ENCODE results near the gene TTC32.

DNA sequence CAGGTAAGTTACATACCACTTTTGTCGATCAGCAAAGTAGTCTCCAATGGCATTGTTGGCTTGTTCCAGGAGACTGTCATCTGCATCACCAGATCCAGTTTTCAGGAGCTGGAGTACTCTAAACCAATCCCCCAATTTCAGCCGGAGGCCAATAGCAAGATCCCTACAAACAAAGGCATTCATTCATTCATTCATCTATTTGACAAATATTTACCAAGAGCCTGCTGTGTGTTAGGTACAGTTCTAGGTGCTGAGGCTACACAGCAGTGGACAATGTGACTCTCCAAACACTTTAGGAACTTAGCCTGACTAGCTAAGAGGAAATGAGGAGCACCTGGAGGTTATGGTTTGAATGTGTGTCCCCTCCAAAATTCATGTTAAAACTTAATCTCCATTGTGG, 34.4 kb upstream of the TTC32 start:
- TF ChIP-seq CTCF (IDR thresholded peaks at IDR 0.05) (no peak), POLR2AphosphoS5 (IDR thresholded peaks at IDR 0.05) (no peak)

Measured in breast epithelium (tissue), 3 donors.